ENCODE data around the gene ESYT1. TPM values are rescaled to one million over a fixed set of nuclear protein-coding genes. Genes with fewer than 3 reads are reported as not detected.

ESYT1 gene
- total and polyA plus RNA-seq, 4 donors, result 41.0 to 93.5 (median 58.8) TPM

DNA sequence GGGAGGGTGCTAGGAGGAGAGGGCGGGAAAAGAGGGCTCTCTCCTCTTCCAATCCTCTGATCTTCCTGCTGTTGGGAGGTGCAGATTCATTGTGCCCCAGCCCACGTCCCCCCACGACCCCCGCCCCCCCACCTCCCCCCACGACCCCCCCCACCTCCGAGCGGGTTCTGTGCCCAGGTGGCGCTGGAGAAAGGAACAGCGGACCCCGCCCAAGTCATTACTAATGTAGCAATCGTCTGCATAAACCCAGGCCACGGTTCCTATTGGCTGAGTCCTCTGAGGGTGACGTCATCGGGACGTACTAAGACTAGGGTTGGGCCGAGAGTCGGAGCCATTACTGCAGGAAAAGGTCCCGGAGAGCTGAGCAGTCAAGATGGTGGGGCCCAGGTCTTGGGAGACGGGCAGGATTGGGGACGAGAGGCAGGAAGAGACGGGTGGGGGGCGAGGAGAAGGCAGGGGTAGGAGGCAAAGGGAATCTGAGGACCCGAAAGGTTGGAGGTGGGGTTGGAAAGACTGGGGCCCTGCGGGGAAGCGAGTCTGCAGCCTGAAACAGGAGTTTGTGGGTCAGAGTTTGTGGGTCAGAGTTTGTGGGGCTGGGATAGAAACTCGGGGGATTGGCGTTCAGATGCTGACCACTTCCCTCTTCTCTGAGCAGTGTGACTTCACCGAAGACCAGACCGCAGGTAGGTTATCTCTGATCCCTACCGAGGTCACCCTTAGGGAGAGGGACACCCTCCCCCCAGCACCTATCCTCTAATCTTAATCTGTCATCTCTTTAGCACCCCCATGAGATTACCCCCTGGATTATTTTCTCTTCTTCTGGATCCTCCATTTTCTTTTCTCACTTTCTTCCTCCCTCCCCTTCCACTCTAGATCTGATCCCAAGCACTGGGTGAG is 30.2 kb downstream of the ESYT1 start, which contains the start of gene MYL6 (continued):
- TF ChIP-seq, protein P1, sequence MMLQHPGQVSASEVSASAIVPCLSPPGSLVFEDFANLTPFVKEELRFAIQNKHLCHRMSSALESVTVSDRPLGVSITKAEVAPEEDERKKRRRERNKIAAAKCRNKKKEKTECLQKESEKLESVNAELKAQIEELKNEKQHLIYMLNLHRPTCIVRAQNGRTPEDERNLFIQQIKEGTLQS (IDR thresholded peaks at IDR 0.05), result peak; percentile 28

DNA sequence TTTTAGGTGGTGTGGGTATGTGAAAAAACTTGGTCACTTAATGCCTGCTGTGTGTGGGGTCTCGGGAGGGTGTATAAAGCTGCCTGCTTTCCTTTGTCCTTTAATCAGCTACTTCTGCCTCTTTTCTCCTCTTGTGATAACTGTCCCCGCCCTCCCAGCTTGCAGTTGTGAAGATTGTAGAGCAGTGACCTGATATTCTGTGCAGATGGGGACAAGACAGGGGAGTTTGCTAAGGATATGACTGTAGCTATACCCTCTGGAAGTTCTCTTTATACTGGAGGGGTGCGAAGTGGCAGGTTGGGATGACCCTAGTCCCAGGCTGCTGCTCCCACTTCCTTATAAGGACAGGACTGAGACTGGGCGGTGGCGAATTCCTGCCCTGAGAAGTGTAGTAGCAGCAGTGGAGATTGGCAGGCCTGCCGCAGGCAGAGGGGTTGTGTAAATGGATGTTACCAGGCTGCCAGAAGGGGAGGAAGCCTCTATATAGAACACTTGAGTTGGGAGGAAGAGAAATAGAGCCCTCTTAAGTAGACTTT is 30.9 kb downstream of the ESYT1 start:
- peak overlapping the region; percentile 90 to 98 for H3K27ac ChIP-seq (ENCODE audit: low read depth in 1 of 2, low read length in 2 of 2)
- peak overlapping the region; percentile 73 to 93 (median 92) for H3K4me3 ChIP-seq (ENCODE audit: low read depth in 1 of 3, low read length in 3 of 3)
- peak overlapping the region; percentile 90 to 100 for H3K9ac ChIP-seq (ENCODE audit: low read depth in 1 of 2, low read length in 2 of 2)
- peak; percentile 66 for DNase-seq (ENCODE audit: low spot score)
- H3K4me1 ChIP-seq (ENCODE audit: control insufficient read depth in 4 of 4, insufficient read depth in 4 of 4, low read length in 3 of 4), result peaks cover 3 to 46% (median 39%) of the 10 kb centered on the region in 4 donors
- H3K9me3 ChIP-seq (ENCODE audit: control insufficient read depth in 4 of 4, low read length in 3 of 4), result no peaks in the 10 kb centered on the region
- no peaks in the 10 kb centered on the region for H3K27me3 ChIP-seq (ENCODE audit: control insufficient read depth in 4 of 4, insufficient read depth in 4 of 4, low read length in 3 of 4)
- H3K36me3 ChIP-seq (ENCODE audit: control insufficient read depth in 4 of 4, insufficient read depth in 3 of 4, low read depth in 1 of 4, low read length in 3 of 4), result peaks cover 18 to 37% (median 36%) of the 10 kb centered on the region in 4 donors
- 3% methylated on average over 6 of the region's 6 CpGs for WGBS
- TF ChIP-seq NR2F2 (IDR thresholded peaks at IDR 0.05), result peak; percentile 43
- TF ChIP-seq, protein P1 (IDR thresholded peaks at IDR 0.05), result no peak
- TF ChIP-seq RAD21 (IDR thresholded peaks at IDR 0.05), result peak in 1 of 2 donors; percentile 4
- TF ChIP-seq TAF1 (conservative IDR thresholded peaks at IDR 0.05), result peak; percentile 69

DNA sequence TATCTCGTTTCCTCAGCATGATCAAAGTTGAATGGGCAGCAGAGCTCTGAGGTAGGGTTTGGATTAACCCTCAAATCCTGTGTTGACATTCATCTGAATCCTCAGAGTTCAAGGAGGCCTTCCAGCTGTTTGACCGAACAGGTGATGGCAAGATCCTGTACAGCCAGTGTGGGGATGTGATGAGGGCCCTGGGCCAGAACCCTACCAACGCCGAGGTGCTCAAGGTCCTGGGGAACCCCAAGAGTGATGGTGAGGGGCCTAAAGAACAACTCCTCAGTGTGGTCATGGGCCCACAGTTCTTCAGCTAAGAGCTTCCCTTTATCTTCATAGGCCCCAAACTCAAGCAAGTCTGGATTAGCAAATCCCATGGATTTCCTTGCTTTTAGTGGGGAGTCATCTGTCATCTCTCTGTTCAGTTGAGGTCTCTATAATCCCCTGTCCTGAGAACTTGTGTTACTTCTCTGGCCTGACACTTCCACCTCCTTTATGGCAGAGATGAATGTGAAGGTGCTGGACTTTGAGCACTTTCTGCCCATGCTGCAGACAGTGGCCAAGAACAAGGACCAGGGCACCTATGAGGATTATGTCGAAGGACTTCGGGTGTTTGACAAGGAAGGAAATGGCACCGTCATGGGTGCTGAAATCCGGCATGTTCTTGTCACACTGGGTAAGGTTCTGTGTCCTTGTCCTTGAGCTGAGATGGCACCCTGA is 31.6 kb downstream of the ESYT1 start:
- Histone ChIP-seq H3K36me3 (ENCODE audit: control insufficient read depth in 4 of 4, insufficient read depth in 3 of 4, low read depth in 1 of 4, low read length in 3 of 4) (peaks cover 18 to 44% (median 40%) of the 10 kb centered on the region in 4 donors), H3K4me3 (ENCODE audit: low read depth in 1 of 3, low read length in 3 of 3) (peak overlapping the region; percentile 73 to 93 (median 92)), H3K27ac (ENCODE audit: low read depth in 1 of 2, low read length in 2 of 2) (peak overlapping the region; percentile 90 to 98), H3K9me3 (ENCODE audit: control insufficient read depth in 4 of 4, low read length in 3 of 4) (no peaks in the 10 kb centered on the region), H3K27me3 (ENCODE audit: control insufficient read depth in 4 of 4, insufficient read depth in 4 of 4, low read length in 3 of 4) (no peaks in the 10 kb centered on the region), H3K4me1 (ENCODE audit: control insufficient read depth in 4 of 4, insufficient read depth in 4 of 4, low read length in 3 of 4) (peaks cover 3 to 46% (median 39%) of the 10 kb centered on the region in 4 donors), H3K9ac (ENCODE audit: low read depth in 1 of 2, low read length in 2 of 2) (peak overlapping the region in 1 of 2 donors; percentile 90)
- DNase-seq (ENCODE audit: low spot score), result no peak
- TF ChIP-seq TAF1 (conservative IDR thresholded peaks at IDR 0.05) (no peak), HNF4A (conservative IDR thresholded peaks at IDR 0.05) (no peak)
- 46% methylated on average over 8 of the region's 8 CpGs for WGBS

DNA sequence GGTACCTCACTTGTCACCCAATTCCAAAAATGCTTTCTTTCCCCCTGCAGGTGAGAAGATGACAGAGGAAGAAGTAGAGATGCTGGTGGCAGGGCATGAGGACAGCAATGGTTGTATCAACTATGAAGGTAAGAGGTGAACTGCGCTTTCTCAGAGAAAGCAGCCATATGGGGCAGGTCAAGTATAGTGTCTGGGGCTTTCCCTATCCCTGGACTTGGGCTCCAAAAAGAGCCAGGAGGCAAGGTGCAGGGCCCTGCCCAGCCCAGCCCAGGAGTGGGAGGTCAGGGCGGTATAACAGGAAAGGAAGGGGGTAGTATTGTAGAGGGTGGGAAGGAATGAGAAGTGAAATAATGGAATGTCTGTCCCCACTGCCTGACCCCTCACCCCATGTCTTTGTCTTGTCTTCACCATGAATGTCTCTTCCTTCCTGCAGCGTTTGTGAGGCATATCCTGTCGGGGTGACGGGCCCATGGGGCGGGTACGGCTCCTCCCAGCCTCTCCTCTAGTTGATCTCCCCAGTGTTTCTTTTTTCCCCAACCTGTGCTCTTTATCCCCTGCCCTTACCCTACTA is 32.2 kb downstream of the ESYT1 start:
- peak overlapping the region; percentile 90 to 98 for H3K27ac ChIP-seq (ENCODE audit: low read depth in 1 of 2, low read length in 2 of 2)
- no peak for DNase-seq (ENCODE audit: low spot score)
- TF ChIP-seq, protein P1 (IDR thresholded peaks at IDR 0.05), result no peak
- TF ChIP-seq RXRA (IDR thresholded peaks at IDR 0.05) (peak in 1 of 2 donors; percentile 11), NR2F2 (IDR thresholded peaks at IDR 0.05) (peak; percentile 77), SP1 (IDR thresholded peaks at IDR 0.05) (no peak)
- H3K27me3 ChIP-seq (ENCODE audit: control insufficient read depth in 4 of 4, insufficient read depth in 4 of 4, low read length in 3 of 4), result no peaks in the 10 kb centered on the region
- H3K9me3 ChIP-seq (ENCODE audit: control insufficient read depth in 4 of 4, low read length in 3 of 4), result no peaks in the 10 kb centered on the region
- peaks cover 21 to 49% (median 45%) of the 10 kb centered on the region in 4 donors for H3K36me3 ChIP-seq (ENCODE audit: control insufficient read depth in 4 of 4, insufficient read depth in 3 of 4, low read depth in 1 of 4, low read length in 3 of 4)
- H3K9ac ChIP-seq (ENCODE audit: low read depth in 1 of 2, low read length in 2 of 2), result peak overlapping the region in 1 of 2 donors; percentile 37
- H3K4me3 ChIP-seq (ENCODE audit: low read depth in 1 of 3, low read length in 3 of 3), result peak overlapping the region; percentile 29 to 93 (median 73)
- peaks cover 3 to 40% (median 34%) of the 10 kb centered on the region in 4 donors for H3K4me1 ChIP-seq (ENCODE audit: control insufficient read depth in 4 of 4, insufficient read depth in 4 of 4, low read length in 3 of 4)
- 66% methylated on average over 7 of the region's 7 CpGs for WGBS

Data from liver (tissue), 9 donors.